Mesenchymal stem cell (in vitro differentiated cells and primary cell): Measurements from ENCODE around the gene ACSF3.

Source experiments
- DNase-seq: peaks from one replicate; pipeline ENCODE4 v3.0.0-alpha.2; 2013
- H2AFZ ChIP-seq: one replicate; pipeline ENCODE4 v1.6.1; 2013; ENCODE audit warnings: low read depth, mild to moderate bottlenecking, control low read depth, inconsistent platforms, low read length, moderate library complexity
- H2AK5ac ChIP-seq: 2 replicates; pipeline ENCODE4 v1.6.1; 2013; ENCODE audit warnings: low read length, moderate library complexity, mild to moderate bottlenecking, inconsistent platforms; ENCODE audit not compliant: severe bottlenecking
- H2BK120ac ChIP-seq: one replicate; pipeline ENCODE4 v1.6.1; 2013; ENCODE audit warnings: low read depth, mild to moderate bottlenecking, inconsistent platforms, low read length, moderate library complexity
- H2BK12ac ChIP-seq, 2 experiments: one replicate each; pipeline ENCODE4 v1.6.1; 2013; ENCODE audit warnings: inconsistent platforms in 2 of 2, low read length in 2 of 2, mild to moderate bottlenecking in 2 of 2, moderate library complexity in 2 of 2, control low read depth in 1 of 2
- H2BK15ac ChIP-seq: one replicate; pipeline ENCODE4 v1.6.1; 2013; ENCODE audit warnings: mild to moderate bottlenecking, low read depth, inconsistent platforms; ENCODE audit not compliant: poor library complexity, severe bottlenecking
- H2BK5ac ChIP-seq: 2 replicates; pipeline ENCODE4 v1.6.1; 2013; ENCODE audit warnings: low read depth, mild to moderate bottlenecking, low read length, control low read depth, inconsistent platforms; ENCODE audit not compliant: poor library complexity, severe bottlenecking
- H3K14ac ChIP-seq, 2 experiments: one replicate each; pipeline ENCODE4 v1.6.1; 2013; ENCODE audit warnings: inconsistent platforms in 2 of 2, low read length in 2 of 2, control low read depth in 1 of 2, mild to moderate bottlenecking in 1 of 2, moderate library complexity in 1 of 2
- H3K18ac ChIP-seq, 2 experiments: one replicate each; pipeline ENCODE4 v1.6.1; 2013; ENCODE audit warnings: inconsistent platforms in 2 of 2, low read length in 2 of 2, control low read depth in 1 of 2, low read depth in 1 of 2, mild to moderate bottlenecking in 1 of 2
- H3K23ac ChIP-seq, 2 experiments: one replicate each; pipeline ENCODE4 v1.6.1; 2013; ENCODE audit warnings: inconsistent platforms in 2 of 2, low read length in 2 of 2, mild to moderate bottlenecking in 2 of 2, moderate library complexity in 2 of 2, control low read depth in 1 of 2
- H3K27ac ChIP-seq: 2 replicates; pipeline ENCODE4 v1.5.1; 2013; ENCODE audit warnings: mild to moderate bottlenecking, moderate library complexity, low read length, control low read depth, inconsistent platforms; ENCODE audit not compliant: poor library complexity, severe bottlenecking
- H3K27me3 ChIP-seq, 2 experiments: 2 replicates each; pipeline versions ENCODE4 v1.6.1 to v1.7.0; 2013; ENCODE audit warnings: low read length in 2 of 2, mild to moderate bottlenecking in 2 of 2, moderate library complexity in 2 of 2, control low read depth in 1 of 2, inconsistent platforms in 1 of 2; ENCODE audit not compliant: control insufficient read depth in 1 of 2, insufficient read depth in 1 of 2
- H3K36me3 ChIP-seq, 2 experiments: 2 replicates each; pipeline versions ENCODE4 v1.6.1 to v1.7.0; 2013; ENCODE audit warnings: low read length in 2 of 2, control low read depth in 1 of 2, inconsistent platforms in 1 of 2, low read depth in 1 of 2, mild to moderate bottlenecking in 1 of 2; ENCODE audit not compliant: insufficient read depth in 2 of 2, control insufficient read depth in 1 of 2
- H3K4ac ChIP-seq, 2 experiments: one replicate each; pipeline ENCODE4 v1.6.1; 2013; ENCODE audit warnings: inconsistent platforms in 2 of 2, low read length in 2 of 2, mild to moderate bottlenecking in 2 of 2, moderate library complexity in 2 of 2, control low read depth in 1 of 2, low read depth in 1 of 2
- H3K4me1 ChIP-seq: 2 replicates; pipeline ENCODE4 v1.6.1; 2013; ENCODE audit warnings: low read depth, low read length, control low read depth; ENCODE audit not compliant: control insufficient read depth, insufficient read depth
- H3K4me2 ChIP-seq: 2 replicates; pipeline ENCODE4 v1.6.1; 2013; ENCODE audit warnings: low read length, mild to moderate bottlenecking, inconsistent platforms; ENCODE audit not compliant: poor library complexity, severe bottlenecking
- H3K4me3 ChIP-seq, 2 experiments: 2 replicates each; pipeline versions ENCODE4 v1.5.1 to v1.7.0; 2013; ENCODE audit warnings: low read length in 2 of 2, mild to moderate bottlenecking in 2 of 2, control low read depth in 1 of 2, low read depth in 1 of 2; ENCODE audit not compliant: insufficient read depth in 1 of 2
- H3K79me1 ChIP-seq: replicated peaks from 2 replicates; pipeline ENCODE4 v1.6.1; 2013; ENCODE audit warnings: mild to moderate bottlenecking, control low read depth, low read length, inconsistent platforms; ENCODE audit not compliant: poor library complexity, severe bottlenecking
- H3K9ac ChIP-seq: 2 replicates; pipeline ENCODE4 v1.7.0; 2013; ENCODE audit warnings: mild to moderate bottlenecking, low read length, moderate library complexity
- H3K9me3 ChIP-seq: 2 replicates; pipeline ENCODE4 v1.7.0; 2013; ENCODE audit warnings: mild to moderate bottlenecking, low read length; ENCODE audit not compliant: control insufficient read depth
- H4K8ac ChIP-seq: one replicate; pipeline ENCODE4 v1.6.1; 2013; ENCODE audit warnings: inconsistent platforms, mild to moderate bottlenecking, low read length, moderate library complexity
- H4K91ac ChIP-seq: one replicate; pipeline ENCODE4 v1.6.1; 2013; ENCODE audit warnings: mild to moderate bottlenecking, low read length, inconsistent platforms
- WGBS: methylation state at CpG from one replicate; pipeline ENCODE4 v1.1.7; 2013; ENCODE audit warnings: mixed read lengths; 5-methylcytosine and 5-hydroxymethylcytosine counted together

ACSF3 gene

GRCh38 chr16:89057738-89058137, 35.9 kb upstream of the ACSF3 start:
- Histone ChIP-seq H2AK5ac (no peak overlapping the region), H2BK15ac (no peak overlapping the region), H3K36me3 (no peaks in the 10 kb centered on the region), H3K27ac (no peak overlapping the region), H3K18ac (no peak overlapping the region), H2BK12ac (no peak overlapping the region), H2BK120ac (no peak overlapping the region), H3K9me3 (no peaks in the 10 kb centered on the region), H3K4me2 (no peak overlapping the region), H3K4me1 (no peaks in the 10 kb centered on the region), H2AFZ (no peak overlapping the region), H3K79me1 (no peaks in the 10 kb centered on the region), H3K4me3 (no peak overlapping the region), H3K4ac (no peak overlapping the region), H4K91ac (no peak overlapping the region), H3K14ac (no peak overlapping the region), H3K9ac (no peak overlapping the region), H3K27me3 (peaks cover 19 to 87% of the 10 kb centered on the region in 2 experiments), H2BK5ac (no peak overlapping the region), H4K8ac (no peak overlapping the region), H3K23ac (no peak overlapping the region)
- 86% methylated on average over 6 of the region's 9 CpGs for WGBS
- DNase-seq = no peak

- no peaks in the 10 kb centered on the region for H3K4me1 ChIP-seq
- no peaks in the 10 kb centered on the region for H3K36me3 ChIP-seq
- peaks cover 19 to 76% of the 10 kb centered on the region in 2 experiments for H3K27me3 ChIP-seq
- H3K9ac ChIP-seq = no peak overlapping the region
- no peak overlapping the region for H2BK5ac ChIP-seq
- no peak overlapping the region for H4K8ac ChIP-seq
- no peak overlapping the region for H3K4me3 ChIP-seq
- no peaks in the 10 kb centered on the region for H3K79me1 ChIP-seq
- no peak overlapping the region for H2BK120ac ChIP-seq
- DNase-seq = no peak
- H3K14ac ChIP-seq = no peak overlapping the region
- no peak overlapping the region for H2AFZ ChIP-seq
- H3K27ac ChIP-seq = no peak overlapping the region
- H2BK15ac ChIP-seq = no peak overlapping the region
- no peaks in the 10 kb centered on the region for H3K9me3 ChIP-seq
- no peak overlapping the region for H3K4me2 ChIP-seq
- no peak overlapping the region for H3K18ac ChIP-seq
- no peak overlapping the region for H4K91ac ChIP-seq
- H3K4ac ChIP-seq = no peak overlapping the region
- H3K23ac ChIP-seq = no peak overlapping the region
- no peak overlapping the region for H2BK12ac ChIP-seq
- WGBS = 88% methylated on average over 7 of the region's 9 CpGs
- H2AK5ac ChIP-seq = no peak overlapping the region
Observed at GRCh38 chr16:89058812-89059211, 34.8 kb upstream of the ACSF3 start.

- H2AK5ac ChIP-seq = no peak overlapping the region
- H3K23ac ChIP-seq = no peak overlapping the region
- H3K36me3 ChIP-seq = no peaks in the 10 kb centered on the region
- WGBS = 85% methylated on average over 12 of the region's 12 CpGs
- H4K91ac ChIP-seq = no peak overlapping the region
- no peaks in the 10 kb centered on the region for H3K4me1 ChIP-seq
- H3K27ac ChIP-seq = no peak overlapping the region
- no peak for DNase-seq
- no peak overlapping the region for H3K14ac ChIP-seq
- peaks cover 19 to 73% of the 10 kb centered on the region in 2 experiments for H3K27me3 ChIP-seq
- no peak overlapping the region for H2BK120ac ChIP-seq
- no peak overlapping the region for H4K8ac ChIP-seq
- H2BK5ac ChIP-seq = no peak overlapping the region
- no peak overlapping the region for H3K9ac ChIP-seq
- no peak overlapping the region for H2BK12ac ChIP-seq
- no peaks in the 10 kb centered on the region for H3K9me3 ChIP-seq
- H3K4me2 ChIP-seq = no peak overlapping the region
- no peak overlapping the region for H3K4me3 ChIP-seq
- H3K79me1 ChIP-seq = no peaks in the 10 kb centered on the region
- H2BK15ac ChIP-seq = no peak overlapping the region
- no peak overlapping the region for H2AFZ ChIP-seq
- no peak overlapping the region for H3K18ac ChIP-seq
- no peak overlapping the region for H3K4ac ChIP-seq
Observed at GRCh38 chr16:89060207-89060794, 33.4 kb upstream of the ACSF3 start.

GRCh38 chr16:89061086-89061485, 32.6 kb upstream of the ACSF3 start:
- Histone ChIP-seq H3K27ac (no peak overlapping the region), H3K4me1 (no peaks in the 10 kb centered on the region), H3K36me3 (no peaks in the 10 kb centered on the region), H2AFZ (no peak overlapping the region), H3K23ac (no peak overlapping the region), H3K27me3 (peaks cover 19 to 73% of the 10 kb centered on the region in 2 experiments), H3K18ac (no peak overlapping the region), H4K8ac (no peak overlapping the region), H2BK5ac (no peak overlapping the region), H2BK120ac (no peak overlapping the region), H3K14ac (no peak overlapping the region), H3K79me1 (no peaks in the 10 kb centered on the region), H3K4me2 (no peak overlapping the region), H3K4me3 (peak overlapping the region in 1 of 2 experiments; percentile 11), H2BK12ac (no peak overlapping the region), H2BK15ac (no peak overlapping the region), H3K9ac (no peak overlapping the region), H3K9me3 (no peaks in the 10 kb centered on the region), H4K91ac (no peak overlapping the region), H2AK5ac (no peak overlapping the region), H3K4ac (no peak overlapping the region)
- DNase-seq = no peak
- 81% methylated on average over 21 of the region's 21 CpGs for WGBS
